K562 (cell line): ENCODE results near the gene GPHN.

Experiments
- BHLHE40 ChIP-seq: IDR thresholded peaks from 2 replicates; pipeline ENCODE4 v1.6.1; 2011; ENCODE audit warnings: low read length, improper control_type of control experiment
- DIDO1 ChIP-seq: fragments of 450-650 bp; IDR thresholded peaks from 2 replicates; pipeline ENCODE4 v1.6.1; 2016; ENCODE audit warnings: low read depth, missing biosample characterization, missing genetic modification characterization
- NR2C1 ChIP-seq, 2 experiments: fragments of 450-650 bp; IDR thresholded peaks; 2 replicates each; pipeline ENCODE4 v1.6.1; 2017; ENCODE audit warnings: mild to moderate bottlenecking in 2 of 2, antibody characterized with exemption in 1 of 2, inconsistent platforms in 1 of 2, missing compliant biosample characterization in 1 of 2, missing genetic modification characterization in 1 of 2
- POLR3A ChIP-seq: IDR thresholded peaks from 2 replicates; pipeline ENCODE4 v1.6.1; 2011; ENCODE audit warnings: borderline replicate concordance, mild to moderate bottlenecking, moderate library complexity; ENCODE audit not compliant: insufficient read length, insufficient read depth; ENCODE audit errors: extremely low read depth

- TF ChIP-seq NR2C1 (IDR thresholded peaks at IDR 0.05) (no peak), NR2C1 (tag; IDR thresholded peaks at IDR 0.05) (no peak), DIDO1 (no peak), BHLHE40 (no peak), POLR3A (no peak)
These were observed 678.3 kb downstream of the GPHN start for GRCh38 chr14:67186172-67186768.
